Eye (tissue), 1 donor: ENCODE measurements around the gene MAGI1.
"Not testable (repeated sequence)": the region's sequence is repeated elsewhere in the genome, so short reads cannot be mapped to it uniquely, and the experiment has no call there.

ENCODE experiments used
- DNase-seq: peaks from one replicate; pipeline ENCODE4 v3.0.0-alpha.2; 2015

MAGI1 gene

DNA sequence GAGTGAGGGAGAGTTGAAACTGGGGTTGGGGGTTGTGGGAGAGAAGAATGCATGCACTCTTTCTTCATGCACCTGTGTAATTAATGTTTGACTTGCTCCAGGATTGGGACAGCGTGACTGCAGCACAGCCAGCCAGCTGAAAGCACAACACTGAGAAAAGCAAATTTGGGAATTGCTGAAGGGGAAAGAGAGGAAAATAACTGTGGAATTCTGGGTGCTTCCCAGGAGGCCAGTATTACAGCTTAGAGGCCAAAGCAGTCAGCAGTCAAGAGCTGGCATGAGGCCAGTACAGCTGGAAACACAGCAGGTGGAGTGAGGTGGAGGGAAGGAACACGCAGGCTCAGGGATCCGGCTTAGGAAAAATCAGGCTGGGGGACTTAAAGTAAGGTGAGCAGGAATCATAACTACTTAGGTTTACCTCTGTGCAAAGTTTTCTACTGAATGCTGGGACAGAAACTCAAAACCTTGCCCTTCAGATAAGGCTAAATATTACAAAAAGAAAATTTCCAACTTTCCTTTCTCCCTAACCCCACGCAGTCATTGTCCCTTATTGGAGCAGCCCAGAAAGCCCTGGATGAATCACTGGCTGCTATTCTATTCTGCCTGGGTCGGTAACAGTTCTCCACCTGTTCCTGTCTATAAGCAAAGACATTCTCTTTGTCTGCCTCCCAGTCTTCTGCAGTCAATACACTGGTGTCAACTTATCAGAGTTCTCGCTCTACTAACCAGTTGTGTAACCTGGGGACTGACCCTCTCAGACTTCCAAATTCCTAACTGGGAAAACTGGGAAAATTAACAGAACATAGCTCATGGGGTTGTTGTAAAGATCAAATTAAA is 167.2 kb downstream of the MAGI1 start:
- DNase-seq, result peak; percentile 74

DNA sequence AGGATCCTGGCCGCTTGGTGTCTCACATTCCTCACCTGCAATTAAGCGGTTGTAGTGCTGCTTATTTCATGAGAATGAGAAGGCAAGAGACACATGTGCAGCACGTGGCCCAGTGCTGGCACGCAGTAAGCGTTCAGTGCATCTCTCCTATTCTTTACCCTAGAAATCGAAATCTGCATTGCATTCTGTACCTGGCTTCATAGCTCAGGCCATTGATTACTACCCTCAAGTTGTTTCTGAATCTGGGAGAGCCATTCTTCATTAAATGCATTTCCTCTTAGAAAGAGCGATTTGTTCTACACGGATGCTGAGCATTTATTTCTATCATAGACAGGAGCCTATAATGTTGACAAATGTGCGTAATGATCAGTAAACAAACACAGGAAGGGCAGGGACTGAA is 168.9 kb downstream of the MAGI1 start:
- no peak for DNase-seq

DNA sequence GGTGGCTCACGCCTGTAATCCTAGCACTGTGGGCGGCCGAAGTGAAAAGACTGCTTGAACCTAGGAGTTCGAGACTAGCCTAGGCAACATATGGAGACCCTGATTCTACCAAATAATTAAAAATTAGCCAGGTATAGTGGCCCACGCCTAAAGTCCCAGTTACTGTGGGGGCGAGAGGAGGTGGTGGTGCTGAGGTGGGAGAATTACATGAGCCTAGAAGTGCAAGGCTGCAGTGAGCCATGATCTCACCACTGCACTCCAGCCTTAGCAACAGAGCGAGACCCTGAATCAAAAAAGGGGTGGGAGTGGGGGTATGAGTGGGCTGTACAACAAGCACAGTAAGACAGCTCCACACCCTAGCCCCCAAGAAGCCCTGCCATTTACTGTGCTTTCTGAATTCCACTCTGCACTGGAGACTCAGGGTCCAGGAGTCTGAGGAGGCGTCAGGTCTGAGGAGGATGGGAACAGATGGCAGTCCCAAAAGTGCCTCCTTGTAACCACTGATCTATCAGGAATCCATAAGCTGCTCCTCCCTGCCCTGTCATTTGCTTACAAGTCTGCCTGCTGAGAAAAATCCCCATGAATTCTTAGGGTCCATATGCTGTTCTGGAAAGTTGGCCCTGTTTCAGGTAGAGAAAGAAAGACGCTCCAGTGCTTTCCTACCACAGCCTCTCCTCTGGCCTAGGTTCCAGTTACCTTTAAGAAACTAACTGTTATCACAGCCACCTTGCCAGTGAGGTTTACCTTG is 171.1 kb downstream of the MAGI1 start:
- DNase-seq, result no peak

DNA sequence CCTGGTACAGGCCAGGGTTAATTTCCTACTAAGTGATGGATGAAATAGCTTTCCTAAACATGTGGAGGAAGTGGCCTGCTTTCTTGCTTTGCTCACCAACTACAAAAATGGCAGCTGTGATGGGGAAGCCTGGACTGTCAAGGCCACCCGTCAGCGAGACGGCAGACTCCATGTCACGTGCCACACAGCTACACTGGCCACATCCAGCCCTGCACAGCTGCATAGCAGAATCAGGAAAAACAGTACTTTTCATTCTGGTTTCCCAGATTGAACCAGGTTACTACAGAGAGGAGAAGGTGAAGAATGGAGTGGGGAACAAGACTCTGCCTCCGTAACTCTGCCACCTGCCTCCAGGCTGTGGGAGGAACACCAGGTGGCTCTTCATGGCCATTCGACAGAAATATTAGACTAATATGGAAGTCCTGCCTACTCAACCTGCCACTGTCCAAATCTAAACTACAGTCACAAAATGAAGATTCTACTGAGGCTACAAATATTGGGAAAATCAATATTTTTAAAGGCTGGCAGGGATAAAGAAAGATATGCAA is 174.3 kb downstream of the MAGI1 start:
- no peak for DNase-seq

DNA sequence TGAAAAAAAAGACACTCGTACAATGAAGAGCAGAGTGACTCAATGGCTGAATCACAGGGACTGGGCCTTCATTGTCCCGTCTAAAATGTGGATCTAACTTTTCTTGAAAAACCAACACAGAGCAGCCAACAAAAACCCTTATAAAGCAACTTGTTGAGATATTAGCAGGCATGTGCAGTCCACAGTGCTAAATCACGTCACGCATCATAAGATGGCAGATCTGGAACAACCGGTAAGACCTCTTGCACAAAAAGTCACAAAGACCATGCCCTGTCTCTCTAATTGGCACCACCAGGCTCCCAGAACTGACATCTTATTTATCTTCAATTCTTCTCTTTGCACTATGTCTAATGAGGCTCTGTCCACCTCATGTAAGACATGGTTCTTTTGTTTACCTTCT is 177.0 kb downstream of the MAGI1 start:
- no peak for DNase-seq

DNA sequence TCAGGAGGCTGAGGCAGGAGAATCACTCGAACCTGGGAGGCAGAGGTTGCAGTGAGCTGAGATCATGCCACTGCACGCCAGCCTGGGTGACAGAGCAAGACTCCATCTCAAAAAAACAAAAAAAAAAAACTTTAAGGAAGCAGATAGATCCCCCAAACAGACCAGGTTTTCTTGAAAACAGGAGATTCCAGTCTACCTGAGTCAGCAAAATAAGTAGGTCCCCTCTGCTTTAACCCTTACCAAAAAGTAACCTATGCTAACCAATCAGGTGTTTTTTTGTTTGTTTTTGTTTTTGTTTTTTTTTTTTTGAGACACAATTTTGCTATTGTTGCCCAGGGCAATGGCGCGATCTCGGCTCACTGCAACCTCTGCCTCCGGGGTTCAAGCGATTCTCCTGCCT is 179.1 kb downstream of the MAGI1 start:
- not testable (repeated sequence) for DNase-seq

DNA sequence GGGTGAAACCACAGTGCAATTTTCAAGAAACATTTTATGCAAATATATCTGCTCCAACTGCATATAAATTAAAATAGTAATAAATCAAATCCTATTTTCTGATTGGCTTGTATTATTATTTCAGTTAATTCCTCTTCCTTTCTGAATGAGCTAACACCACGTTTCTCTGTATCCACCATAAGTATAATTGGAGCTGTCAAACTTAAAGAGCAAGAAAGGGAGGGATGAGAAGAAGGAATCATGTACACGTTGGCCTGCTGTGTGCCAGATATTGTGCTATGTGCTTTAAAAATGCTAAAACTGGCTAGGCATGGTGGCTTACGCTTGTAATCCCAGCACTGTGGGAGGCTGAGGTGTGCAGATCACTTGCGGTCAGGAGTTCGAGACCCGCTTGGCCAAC is 180.0 kb downstream of the MAGI1 start:
- DNase-seq, result no peak

DNA sequence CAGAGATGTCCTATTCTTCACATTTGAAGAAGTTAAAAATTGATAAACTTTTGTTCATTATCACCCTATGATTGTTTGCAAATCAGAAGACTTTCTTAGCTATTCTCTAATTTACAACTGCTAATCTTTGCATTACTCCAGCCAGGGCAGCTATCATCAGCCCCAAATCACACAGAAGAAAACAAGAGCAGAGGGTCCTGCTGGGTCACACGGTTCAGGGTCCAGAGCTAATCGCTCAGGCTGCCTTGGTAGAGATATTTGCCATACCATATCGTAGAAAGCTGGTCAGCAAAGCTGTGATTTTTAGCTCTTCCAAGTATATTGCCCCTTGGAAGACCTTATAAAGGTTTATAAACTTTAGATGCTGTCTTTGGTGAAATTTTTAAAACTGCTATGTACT is 181.4 kb downstream of the MAGI1 start:
- no peak for DNase-seq

DNA sequence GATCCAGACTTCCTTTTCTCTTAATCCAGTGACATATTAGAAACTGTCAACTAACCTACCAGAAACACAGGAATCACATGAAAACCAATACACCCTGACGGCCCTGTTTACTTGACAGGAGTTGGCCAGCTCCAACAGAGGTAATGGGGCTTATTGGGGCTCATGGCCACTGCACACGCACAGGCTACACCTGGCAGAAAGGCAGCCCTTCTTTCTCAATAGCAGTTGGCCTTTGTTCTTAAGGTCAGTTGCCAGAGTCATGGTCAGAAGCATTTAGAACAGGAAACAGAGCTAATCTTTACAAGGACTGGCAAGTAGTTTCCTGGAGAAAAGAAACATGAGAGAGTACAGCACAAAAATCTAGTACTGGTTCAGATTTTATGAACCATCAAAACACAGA is 181.8 kb downstream of the MAGI1 start:
- no peak for DNase-seq

DNA sequence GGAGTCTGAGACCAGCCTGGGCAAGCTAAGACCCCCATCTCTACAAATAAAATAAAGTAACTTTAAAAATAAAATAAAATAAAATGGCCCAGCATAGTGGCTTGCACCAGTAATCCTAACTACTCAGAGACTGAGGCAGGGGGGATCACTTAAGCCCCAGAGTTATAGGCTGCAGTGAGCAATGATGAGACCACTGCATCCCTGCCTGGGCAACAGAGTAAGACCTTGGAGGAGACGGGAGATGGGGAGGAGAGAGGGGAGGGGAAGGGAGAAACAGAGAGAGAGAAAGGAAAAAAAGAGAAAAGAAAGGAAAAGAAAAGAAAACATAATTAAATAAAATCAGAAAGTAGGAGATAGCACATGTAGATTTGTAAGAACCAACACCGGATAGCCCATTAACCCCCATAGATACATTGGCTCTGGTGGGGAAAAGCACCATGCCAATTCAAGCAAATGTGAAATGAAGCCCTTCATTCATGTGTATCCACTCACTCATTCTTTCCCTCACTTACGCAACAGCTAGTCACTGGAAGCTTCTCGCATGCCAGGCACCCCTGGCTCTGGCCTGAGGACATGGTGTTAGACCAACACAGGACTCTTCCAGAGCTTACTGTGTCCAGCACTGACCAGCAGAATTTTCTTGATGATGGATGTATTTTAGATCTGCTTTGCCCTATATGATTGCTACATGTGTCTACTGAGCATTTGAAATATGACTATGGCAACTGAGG is 183.2 kb downstream of the MAGI1 start:
- no peak for DNase-seq

DNA sequence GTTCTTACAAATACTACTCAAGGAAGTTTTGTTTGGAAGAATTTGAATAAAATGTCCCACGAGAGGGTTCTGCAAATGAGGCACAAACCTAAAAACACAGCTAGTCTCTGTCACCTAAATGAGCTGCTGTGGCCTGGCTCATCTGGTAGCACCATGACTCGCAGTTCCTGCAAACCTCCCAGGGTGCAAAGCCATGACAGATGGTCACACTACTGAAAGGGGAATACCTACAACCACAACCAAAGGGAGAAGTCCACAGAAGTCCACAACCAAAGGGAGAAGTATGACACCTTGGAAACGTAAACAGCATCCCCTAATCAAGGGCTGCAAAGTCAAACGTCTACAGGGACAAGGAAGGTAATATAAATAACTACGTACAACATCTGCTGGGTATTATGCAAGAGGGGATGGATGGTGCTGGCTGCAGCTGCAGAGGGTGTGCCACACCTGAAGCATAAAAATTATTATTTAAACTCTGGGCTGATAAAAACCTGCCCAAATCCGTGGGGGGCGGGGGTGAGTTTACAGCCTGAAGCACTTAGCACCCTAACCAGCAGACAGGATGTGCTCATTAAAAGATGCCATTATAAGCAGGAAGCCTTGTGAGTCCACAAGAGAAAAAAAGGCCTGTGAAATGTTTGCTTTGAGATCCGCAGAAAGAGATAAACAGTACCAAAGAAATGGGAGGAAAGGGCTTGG is 184.0 kb downstream of the MAGI1 start:
- no peak for DNase-seq

DNA sequence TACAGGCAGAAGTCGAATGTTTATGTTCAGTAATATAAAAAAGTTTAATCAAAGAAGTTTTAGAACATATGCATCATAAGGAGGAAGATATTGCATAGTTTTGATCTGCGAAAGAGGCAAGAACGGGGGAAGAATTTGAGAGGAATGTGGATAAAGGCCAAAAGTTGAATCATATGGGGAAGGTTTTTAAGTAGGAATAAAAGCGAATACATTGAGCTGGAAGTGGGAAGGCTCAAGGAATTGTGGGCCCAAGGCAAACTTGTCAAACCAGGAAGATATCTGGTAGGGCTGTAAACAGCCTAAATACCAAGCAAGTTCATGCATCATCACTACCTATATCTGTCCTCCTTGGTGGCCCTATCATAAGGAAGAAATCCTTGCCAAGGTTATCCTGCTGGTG is 186.9 kb downstream of the MAGI1 start:
- peak; percentile 53 for DNase-seq

DNA sequence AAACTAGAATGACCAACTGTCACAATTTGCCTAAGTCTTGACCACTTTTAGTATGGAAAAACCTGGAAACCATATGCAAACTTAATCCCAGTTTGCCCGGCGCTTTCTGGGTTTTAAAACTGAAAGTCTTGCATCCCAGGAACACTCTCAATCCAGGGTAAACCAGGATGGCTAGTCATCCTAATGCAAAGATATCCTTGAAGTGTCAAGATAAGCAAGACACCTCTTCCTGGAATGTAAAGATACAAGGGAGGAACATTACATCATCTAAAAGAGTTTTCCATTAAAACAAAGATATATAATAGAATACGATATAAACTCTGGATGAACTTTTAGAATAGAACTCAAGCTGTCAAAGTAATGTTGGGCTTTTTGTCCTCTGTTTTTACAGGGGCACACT is 188.5 kb downstream of the MAGI1 start:
- DNase-seq, result no peak

DNA sequence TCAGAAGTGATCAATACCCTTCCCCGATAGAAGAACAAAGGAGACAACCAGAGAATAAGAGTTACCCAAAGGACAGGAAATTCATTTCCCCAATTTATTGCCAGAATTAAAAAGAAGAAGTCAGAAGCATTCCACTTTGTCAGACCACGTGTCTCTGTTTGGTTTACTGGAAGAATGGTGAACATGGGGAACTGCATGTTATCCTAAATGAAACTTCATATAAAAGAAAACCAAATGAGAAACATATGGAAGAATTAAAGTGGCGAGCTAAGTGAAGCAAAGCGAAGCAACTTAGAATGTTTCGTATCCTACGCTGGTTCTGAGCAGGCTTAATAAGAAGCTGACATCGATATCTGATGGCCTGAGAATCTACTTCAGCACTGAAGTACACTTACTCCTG is 190.7 kb downstream of the MAGI1 start:
- peak; percentile 61 for DNase-seq

DNA sequence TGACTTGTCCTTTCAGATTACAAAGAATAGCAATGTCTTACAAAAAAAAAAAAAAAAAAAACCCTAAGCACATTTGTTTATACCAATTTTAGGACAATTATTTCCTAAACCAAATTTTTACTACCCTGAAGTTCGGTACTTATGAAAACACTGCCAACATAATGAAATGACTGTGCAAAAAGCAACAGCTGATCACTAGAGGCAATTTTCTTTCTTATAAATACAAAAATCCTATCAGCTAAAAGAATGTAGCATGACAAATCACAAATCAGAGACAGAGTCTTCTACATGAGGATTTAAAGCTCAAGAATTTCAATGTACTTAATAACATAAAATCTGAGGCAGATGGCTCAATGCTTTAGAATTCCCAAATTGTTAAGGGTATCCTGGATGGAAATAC is 191.8 kb downstream of the MAGI1 start:
- DNase-seq, result no peak

DNA sequence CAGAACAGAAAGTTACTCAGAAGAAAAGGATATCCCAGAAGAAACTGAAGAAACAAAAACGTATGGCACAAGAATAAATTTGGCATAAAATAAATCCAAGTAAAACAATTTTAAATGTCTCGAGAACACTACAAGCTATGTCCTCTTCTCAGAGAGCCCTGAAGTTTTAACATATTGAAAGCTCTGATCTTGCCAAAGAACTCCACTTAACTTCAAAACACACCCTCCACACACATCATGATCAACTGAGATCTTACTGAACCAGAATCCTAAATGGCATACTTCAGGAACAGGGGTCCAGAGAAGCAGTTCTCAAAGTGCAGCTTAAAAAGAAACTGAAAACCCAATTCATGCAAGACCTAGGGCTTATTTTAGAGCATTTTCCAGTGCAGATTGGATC is 194.3 kb downstream of the MAGI1 start:
- DNase-seq, result no peak

DNA sequence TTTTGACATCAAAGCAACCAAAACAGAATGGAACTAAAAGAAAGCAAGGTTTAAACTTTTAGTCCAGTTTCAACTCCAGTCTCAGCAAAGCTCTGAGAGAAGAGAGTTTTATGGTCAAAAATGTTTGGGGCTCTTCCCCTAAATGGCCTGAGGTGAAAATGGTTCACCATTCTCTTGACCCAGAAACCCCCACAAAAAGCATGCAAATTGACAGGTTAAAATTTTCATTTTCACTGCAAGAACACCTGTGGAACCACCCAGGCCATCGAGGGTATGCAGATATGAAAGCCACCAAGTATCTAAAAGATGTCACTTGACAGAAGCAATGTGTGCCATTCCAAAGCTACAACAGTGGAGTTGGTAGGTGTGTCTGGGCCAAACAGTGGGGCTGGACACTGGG is 195.0 kb downstream of the MAGI1 start:
- DNase-seq, result no peak

DNA sequence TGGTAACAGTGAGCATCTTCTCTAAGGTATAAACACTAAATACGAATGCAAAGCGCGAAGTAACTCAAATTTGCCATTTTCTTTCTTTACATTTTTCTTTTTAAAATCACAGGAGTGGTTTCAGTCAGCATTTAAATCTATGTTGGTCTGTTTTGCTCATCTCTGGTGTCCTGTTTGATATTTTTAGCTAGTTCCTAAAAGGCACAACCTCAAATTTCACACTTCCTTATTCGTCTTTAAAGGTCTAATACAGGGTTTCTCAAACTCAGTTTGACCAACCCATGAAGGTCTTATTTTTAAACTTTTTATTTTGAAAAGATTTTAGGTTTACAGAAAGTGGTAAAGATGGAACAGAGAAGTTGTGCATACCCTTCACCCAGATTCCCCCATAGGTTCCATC is 201.1 kb downstream of the MAGI1 start:
- no peak for DNase-seq

DNA sequence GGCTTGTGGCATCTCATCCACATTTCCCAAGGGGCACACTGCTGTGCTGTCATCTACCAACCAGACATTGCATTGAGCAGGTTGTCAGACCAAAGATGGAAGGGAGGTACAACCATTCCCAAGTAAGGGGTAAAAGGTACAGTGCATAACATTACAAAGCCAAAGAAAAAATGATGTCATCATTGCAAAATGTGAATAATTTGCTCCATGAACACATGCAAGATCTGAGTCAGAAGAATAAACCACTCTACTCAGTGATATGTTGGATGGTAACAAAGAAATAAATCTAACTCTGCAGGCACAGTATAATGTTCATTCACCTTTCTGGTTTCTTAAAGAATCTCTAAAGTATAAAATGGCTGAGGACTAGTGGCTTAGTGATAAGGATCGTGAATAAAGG is 202.7 kb downstream of the MAGI1 start:
- no peak for DNase-seq

DNA sequence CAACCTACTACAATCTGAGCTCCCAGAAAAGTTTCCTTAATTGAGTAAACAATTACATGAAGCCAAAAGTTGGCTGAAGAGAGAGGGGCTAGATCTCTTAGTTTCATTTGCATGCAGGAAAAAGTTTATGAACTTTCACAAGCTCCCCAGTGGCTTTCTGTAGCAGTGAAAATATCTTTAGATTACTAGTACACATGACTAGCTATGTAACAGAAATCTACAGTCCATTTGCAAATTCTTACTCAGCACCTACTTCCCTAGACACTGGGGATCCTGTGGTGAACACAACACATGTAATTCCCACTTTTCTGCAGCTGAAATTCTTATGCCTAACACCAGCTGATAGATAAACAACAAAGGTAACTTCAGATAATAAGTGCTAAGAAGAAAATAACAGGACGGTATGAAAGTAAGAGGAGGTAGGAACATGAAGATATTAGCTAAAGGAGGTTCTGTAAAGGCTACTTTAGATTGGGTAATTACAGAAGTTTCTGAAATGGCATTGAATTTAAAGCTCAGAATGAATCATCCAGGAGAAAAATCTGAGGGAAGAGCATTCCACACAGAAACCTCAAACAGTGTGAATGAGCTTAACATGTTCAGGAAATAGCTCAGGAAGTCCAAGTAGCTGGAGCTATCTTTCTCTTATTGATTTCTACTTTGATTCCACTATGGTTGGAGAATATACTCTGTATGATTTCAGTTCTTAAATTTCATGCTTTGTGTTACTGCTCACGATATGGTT is 204.8 kb downstream of the MAGI1 start:
- DNase-seq, result no peak

DNA sequence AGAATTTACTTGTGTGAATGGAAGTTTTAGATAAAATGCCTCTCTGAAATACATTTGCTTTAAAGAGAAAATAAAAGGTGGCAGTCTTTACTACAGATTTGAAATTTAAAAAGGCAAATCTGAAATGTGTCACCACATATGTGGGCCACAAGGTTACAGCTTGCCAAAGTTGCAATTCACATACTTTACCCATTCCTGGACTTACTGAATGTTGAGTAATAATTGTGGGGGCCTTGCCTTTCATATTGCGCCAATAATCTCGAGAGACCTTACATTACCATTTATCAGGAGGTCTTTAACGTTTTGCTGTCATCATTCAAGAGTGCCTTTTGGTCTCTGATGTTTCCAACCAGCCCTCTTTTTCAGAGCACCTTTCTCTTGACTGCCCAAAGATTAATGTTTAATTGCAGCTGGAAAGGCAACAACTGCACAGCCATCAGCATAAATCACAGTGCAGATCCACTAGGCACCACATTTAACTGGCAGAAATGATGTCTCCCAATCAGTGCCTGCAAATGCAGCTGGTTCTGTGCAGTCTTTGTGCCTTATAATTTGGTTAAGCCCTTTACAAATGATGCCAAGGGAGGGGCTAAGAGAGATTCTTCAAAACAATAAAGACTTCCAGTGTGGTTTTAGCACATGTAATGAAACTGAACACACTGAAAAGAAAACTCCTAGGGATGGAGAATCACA is 206.8 kb downstream of the MAGI1 start:
- DNase-seq, result no peak
